Vagina (tissue), 2 donors: ENCODE measurements around the gene EPC1. TPM values are rescaled to one million over a fixed set of nuclear protein-coding genes. Genes with fewer than 3 reads are reported as not detected.

Experiments used
- DNase-seq, 2 donors: peaks; one replicate each; pipeline ENCODE4 v3.0.0-alpha.2; 2017; ENCODE audit errors: extremely low spot score in 2 of 2
- H3K27ac ChIP-seq: fragments of 200-600 bp; sonication (generic); one replicate; pipeline ENCODE4 v1.5.1; 2019
- H3K27me3 ChIP-seq: fragments of 200-600 bp; sonication (generic); one replicate; pipeline ENCODE4 v1.5.1; 2019
- H3K36me3 ChIP-seq, 2 donors: fragments of 200-600 bp; sonication (generic); one replicate each; pipeline ENCODE4 v1.5.1; 2017 to 2019
- H3K4me1 ChIP-seq: fragments of 200-600 bp; sonication (generic); one replicate; pipeline ENCODE4 v1.5.1; 2019
- H3K4me3 ChIP-seq, 2 donors: fragments of 200-600 bp; sonication (generic); 1 replicate in 1 of 2; 2 replicates in 1 of 2; pipeline ENCODE4 v1.5.1; 2016 to 2019
- H3K9me3 ChIP-seq: fragments of 200-600 bp; sonication (generic); one replicate; pipeline ENCODE4 v1.5.1; 2019
- POLR2A ChIP-seq, 2 donors: fragments of 450-650 bp; IDR thresholded peaks; one replicate each; pipeline ENCODE4 v1.6.1; 2017; ENCODE audit warnings: antibody characterized with exemption in 2 of 2, mild to moderate bottlenecking in 2 of 2, moderate library complexity in 2 of 2
- POLR2AphosphoS5 ChIP-seq, 2 donors: sonication (generic); formaldehyde crosslinking; IDR thresholded peaks; one replicate each; pipeline ENCODE4 v1.9.0; 2017; ENCODE audit warnings: antibody characterized with exemption in 2 of 2, mild to moderate bottlenecking in 2 of 2, low read depth in 1 of 2; ENCODE audit not compliant: insufficient read depth in 1 of 2
- intact Hi-C: fragments of 100-400 bp; cut with DNase I; formaldehyde crosslinking; loops from one replicate; pipeline ENCODE4 v1.15.1; 2023
- total RNA-seq: library from RNA; depleted of rRNA; stranded (reverse); fragments of >200 nt; gene quantifications from one replicate; pipeline ENCODE4 v1.2.3, GENCODE V29; 2016
- TF ChIP-seq, protein P1 (sequence below), 3 experiments: fragments of 450-650 bp in 2 of 3; fragments of 200-600 bp in 1 of 3; sonication (generic) in 1 of 3; IDR thresholded peaks; one replicate each; pipeline ENCODE4 v1.5.1; 2017 to 2019; ENCODE audit warnings: antibody characterized with exemption in 3 of 3, mild to moderate bottlenecking in 2 of 3, moderate library complexity in 2 of 3

EPC1 gene
- total RNA-seq, 1 donor from 2014 or later: 54.5 TPM

DNA sequence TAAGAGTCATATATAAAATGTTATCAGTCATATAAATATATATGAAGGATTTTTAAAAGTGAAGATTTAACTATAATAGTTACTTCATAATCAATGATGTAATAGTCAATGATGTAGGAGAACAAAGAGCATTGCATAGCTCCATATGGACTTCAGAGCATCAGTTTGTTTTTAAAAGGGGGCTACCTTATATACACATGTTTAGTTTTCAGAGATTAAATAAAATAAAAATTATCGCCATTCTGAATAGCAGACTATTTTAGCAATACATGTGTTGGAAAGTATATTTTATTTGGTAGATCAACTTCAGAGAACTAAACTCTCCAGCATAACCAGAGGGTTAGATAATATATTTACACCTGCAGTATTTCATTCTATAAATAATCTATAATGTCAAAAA lies 29.1 kb upstream of the EPC1 start:
- Histone ChIP-seq H3K4me3 (peak overlapping the region; percentile 60 to 72), H3K27me3 (no peaks in the 10 kb centered on the region), H3K9me3 (no peaks in the 10 kb centered on the region), H3K27ac (no peak overlapping the region), H3K4me1 (peaks cover 27% of the 10 kb centered on the region), H3K36me3 (no peaks in the 10 kb centered on the region)
- intact Hi-C loops: loop anchor here (10.0 kb wide), 1 partner anchor 321 kb away; the partner anchor contains the start of gene KIF5B
- no peak for TF ChIP-seq POLR2AphosphoS5 (IDR thresholded peaks at IDR 0.05; ENCODE audit: insufficient read depth in 1 of 2, low read depth in 1 of 2)
- TF ChIP-seq, protein P1, sequence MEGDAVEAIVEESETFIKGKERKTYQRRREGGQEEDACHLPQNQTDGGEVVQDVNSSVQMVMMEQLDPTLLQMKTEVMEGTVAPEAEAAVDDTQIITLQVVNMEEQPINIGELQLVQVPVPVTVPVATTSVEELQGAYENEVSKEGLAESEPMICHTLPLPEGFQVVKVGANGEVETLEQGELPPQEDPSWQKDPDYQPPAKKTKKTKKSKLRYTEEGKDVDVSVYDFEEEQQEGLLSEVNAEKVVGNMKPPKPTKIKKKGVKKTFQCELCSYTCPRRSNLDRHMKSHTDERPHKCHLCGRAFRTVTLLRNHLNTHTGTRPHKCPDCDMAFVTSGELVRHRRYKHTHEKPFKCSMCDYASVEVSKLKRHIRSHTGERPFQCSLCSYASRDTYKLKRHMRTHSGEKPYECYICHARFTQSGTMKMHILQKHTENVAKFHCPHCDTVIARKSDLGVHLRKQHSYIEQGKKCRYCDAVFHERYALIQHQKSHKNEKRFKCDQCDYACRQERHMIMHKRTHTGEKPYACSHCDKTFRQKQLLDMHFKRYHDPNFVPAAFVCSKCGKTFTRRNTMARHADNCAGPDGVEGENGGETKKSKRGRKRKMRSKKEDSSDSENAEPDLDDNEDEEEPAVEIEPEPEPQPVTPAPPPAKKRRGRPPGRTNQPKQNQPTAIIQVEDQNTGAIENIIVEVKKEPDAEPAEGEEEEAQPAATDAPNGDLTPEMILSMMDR (IDR thresholded peaks at IDR 0.05): no peak
- no peak for TF ChIP-seq POLR2A (IDR thresholded peaks at IDR 0.05)
- no peak for DNase-seq

DNA sequence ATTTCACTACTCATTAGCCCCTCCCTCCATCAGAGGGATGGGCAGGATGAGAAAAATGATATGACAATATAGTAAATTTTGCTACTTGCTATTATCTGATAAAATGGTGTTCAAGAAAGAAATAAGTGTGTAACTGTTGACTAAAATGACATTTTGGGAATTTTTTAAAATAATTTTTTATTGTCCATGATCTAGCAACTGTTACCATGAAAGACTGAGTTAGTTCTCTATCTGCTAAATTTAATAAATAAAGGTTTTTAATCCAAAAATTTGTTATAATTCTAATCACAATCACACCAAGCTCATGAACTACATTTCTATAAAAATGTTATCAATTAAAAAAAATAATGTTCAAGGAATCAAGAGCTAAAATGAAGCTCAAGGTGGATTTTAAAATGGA lies 28.7 kb upstream of the EPC1 start:
- Histone ChIP-seq H3K9me3 (no peaks in the 10 kb centered on the region), H3K27me3 (no peaks in the 10 kb centered on the region), H3K4me3 (no peak overlapping the region), H3K27ac (no peak overlapping the region), H3K36me3 (no peaks in the 10 kb centered on the region), H3K4me1 (peaks cover 31% of the 10 kb centered on the region)
- TF ChIP-seq, protein P1 (IDR thresholded peaks at IDR 0.05): no peak
- no peak for TF ChIP-seq POLR2A (IDR thresholded peaks at IDR 0.05)
- TF ChIP-seq POLR2AphosphoS5 (IDR thresholded peaks at IDR 0.05; ENCODE audit: insufficient read depth in 1 of 2, low read depth in 1 of 2): no peak
- intact Hi-C loops: loop anchor here (10.0 kb wide), 1 partner anchor 321 kb away; the partner anchor contains the start of gene KIF5B
- DNase-seq: no peak

DNA sequence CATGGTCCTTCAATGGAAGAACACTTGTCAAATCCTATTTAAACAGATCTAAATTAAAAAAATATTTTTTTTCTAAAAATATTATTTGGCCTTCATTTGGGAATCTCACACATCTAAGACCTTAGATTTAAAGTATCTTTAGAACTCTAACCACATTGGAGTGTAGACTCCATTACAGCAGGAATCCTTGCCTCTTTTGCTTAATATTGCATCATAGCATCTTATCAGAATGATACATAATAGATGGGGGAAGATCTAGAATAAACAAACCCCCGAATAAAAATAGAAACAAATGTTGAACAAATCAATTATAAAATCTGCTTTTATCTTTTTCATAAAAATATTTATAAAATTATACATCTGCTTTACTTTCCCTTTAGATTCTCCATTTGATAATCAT lies 27.6 kb upstream of the EPC1 start:
- DNase-seq: no peak
- Histone ChIP-seq H3K4me3 (no peak overlapping the region), H3K27me3 (no peaks in the 10 kb centered on the region), H3K4me1 (peaks cover 38% of the 10 kb centered on the region), H3K9me3 (no peaks in the 10 kb centered on the region), H3K27ac (no peak overlapping the region), H3K36me3 (no peaks in the 10 kb centered on the region)
- no peak for TF ChIP-seq POLR2A (IDR thresholded peaks at IDR 0.05)
- TF ChIP-seq, protein P1 (IDR thresholded peaks at IDR 0.05): no peak
- TF ChIP-seq POLR2AphosphoS5 (IDR thresholded peaks at IDR 0.05; ENCODE audit: insufficient read depth in 1 of 2, low read depth in 1 of 2): no peak
- intact Hi-C loops: loop anchor here (10.0 kb wide), 1 partner anchor 320 kb away; the partner anchor contains the start of gene KIF5B

DNA sequence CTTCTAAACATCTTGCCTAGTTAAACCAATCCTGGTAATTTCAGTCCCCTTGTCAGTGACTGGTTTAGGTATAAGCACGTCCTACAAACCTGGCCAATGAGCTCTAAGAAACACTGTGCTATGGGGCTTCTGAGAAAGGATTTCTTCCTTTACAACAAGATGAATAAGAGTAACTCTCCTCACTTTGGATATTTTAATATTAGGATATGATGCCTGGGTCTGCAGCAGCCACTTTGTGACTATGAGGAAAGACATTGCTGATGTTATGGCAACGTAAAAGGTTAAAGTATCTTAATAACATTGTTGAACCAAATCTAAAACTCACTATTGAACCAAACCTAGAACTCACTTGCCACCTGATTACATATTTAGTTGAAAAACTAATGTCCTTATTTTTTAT lies 26.5 kb upstream of the EPC1 start:
- Histone ChIP-seq H3K27me3 (no peaks in the 10 kb centered on the region), H3K36me3 (no peaks in the 10 kb centered on the region), H3K27ac (no peak overlapping the region), H3K9me3 (no peaks in the 10 kb centered on the region), H3K4me3 (no peak overlapping the region), H3K4me1 (peaks cover 45% of the 10 kb centered on the region)
- intact Hi-C loops: loop anchor here (10.0 kb wide), 1 partner anchor 319 kb away; the partner anchor contains the start of gene KIF5B
- TF ChIP-seq POLR2AphosphoS5 (IDR thresholded peaks at IDR 0.05; ENCODE audit: insufficient read depth in 1 of 2, low read depth in 1 of 2) (no peak), POLR2A (IDR thresholded peaks at IDR 0.05) (no peak)
- TF ChIP-seq, protein P1 (IDR thresholded peaks at IDR 0.05): no peak
- DNase-seq: no peak

DNA sequence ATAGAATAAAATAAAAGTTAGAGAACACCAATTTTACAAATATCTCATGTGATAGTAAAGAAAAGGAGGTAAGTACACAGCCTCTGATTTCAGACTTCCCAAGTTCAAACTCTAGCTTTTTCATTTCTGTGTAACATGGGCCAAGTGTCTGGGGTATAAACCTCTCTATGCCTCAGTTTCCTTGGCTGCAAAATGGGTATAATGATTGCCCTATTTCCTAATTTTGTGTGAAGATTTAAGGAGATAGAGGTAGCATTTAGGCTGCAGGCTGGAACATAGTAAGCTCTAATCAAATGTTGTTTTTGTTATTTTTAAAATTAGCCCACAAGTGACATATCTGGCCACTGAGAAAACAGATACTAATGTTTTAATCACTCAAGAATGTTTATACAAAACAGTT lies 26.1 kb upstream of the EPC1 start:
- no peak overlapping the region for H3K4me3 ChIP-seq
- no peak for DNase-seq
- no peaks in the 10 kb centered on the region for H3K9me3 ChIP-seq
- no peak for TF ChIP-seq POLR2A (IDR thresholded peaks at IDR 0.05)
- TF ChIP-seq, protein P1 (IDR thresholded peaks at IDR 0.05): no peak
- no peak for TF ChIP-seq POLR2AphosphoS5 (IDR thresholded peaks at IDR 0.05; ENCODE audit: insufficient read depth in 1 of 2, low read depth in 1 of 2)
- H3K4me1 ChIP-seq: peaks cover 48% of the 10 kb centered on the region
- no peaks in the 10 kb centered on the region for H3K27me3 ChIP-seq
- intact Hi-C loops: loop anchor here (10.0 kb wide), 1 partner anchor 318 kb away; the partner anchor contains the start of gene KIF5B
- H3K27ac ChIP-seq: no peak overlapping the region
- no peaks in the 10 kb centered on the region for H3K36me3 ChIP-seq
